ENCODE results near the gene LMO4.

LMO4 gene

DNA sequence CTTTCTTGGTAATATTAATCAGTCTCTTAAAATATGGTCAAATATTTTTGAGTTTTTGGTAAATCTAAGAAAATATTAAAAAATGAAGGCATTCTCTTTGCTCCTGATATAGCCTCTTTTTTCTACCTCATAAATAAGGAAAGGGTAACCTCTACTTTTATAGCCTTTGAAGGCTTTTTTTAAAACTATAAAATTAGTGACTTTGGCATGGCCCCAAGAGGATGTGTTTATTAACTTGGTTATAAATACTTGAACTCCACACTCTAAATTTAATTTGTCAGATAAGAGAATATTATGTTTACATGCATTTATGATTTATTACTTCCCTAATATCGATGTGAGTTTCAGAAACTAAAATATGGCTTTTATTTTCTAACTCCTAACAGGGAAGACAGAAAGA lies 60.3 kb downstream of the LMO4 start:
- TF ChIP-seq, protein P1, sequence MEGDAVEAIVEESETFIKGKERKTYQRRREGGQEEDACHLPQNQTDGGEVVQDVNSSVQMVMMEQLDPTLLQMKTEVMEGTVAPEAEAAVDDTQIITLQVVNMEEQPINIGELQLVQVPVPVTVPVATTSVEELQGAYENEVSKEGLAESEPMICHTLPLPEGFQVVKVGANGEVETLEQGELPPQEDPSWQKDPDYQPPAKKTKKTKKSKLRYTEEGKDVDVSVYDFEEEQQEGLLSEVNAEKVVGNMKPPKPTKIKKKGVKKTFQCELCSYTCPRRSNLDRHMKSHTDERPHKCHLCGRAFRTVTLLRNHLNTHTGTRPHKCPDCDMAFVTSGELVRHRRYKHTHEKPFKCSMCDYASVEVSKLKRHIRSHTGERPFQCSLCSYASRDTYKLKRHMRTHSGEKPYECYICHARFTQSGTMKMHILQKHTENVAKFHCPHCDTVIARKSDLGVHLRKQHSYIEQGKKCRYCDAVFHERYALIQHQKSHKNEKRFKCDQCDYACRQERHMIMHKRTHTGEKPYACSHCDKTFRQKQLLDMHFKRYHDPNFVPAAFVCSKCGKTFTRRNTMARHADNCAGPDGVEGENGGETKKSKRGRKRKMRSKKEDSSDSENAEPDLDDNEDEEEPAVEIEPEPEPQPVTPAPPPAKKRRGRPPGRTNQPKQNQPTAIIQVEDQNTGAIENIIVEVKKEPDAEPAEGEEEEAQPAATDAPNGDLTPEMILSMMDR (IDR thresholded peaks at IDR 0.05; ENCODE audit: insufficient read depth, low read depth, low read length, missing control alignments), result no peak
- H3K4me3 ChIP-seq (ENCODE audit: low read depth, low read length), result no peak overlapping the region
- DNase-seq (ENCODE audit: low read depth), result no peak

DNA sequence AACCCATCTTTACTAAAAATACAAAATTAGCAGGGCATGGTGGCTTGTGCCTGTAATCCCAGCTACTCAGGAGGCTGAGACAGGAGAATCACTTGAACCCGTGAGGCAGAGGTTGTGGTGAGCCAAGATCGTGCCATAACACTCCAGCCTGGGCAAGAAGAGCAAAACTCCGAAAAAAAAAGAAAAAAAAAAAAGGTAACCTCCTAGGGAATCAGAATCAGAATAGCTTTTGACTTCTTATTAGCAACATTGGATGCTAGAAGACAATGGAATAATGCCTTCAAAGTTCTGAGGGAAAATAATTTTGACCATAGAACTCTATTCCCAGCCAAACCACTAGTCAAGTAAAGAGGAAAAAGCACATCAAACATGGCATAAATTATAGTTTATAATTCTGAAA lies 60.9 kb downstream of the LMO4 start:
- no peak overlapping the region for H3K4me3 ChIP-seq (ENCODE audit: low read depth, low read length)
- TF ChIP-seq, protein P1 (IDR thresholded peaks at IDR 0.05; ENCODE audit: insufficient read depth, low read depth, low read length, missing control alignments), result no peak
- no peak for DNase-seq (ENCODE audit: low read depth)

DNA sequence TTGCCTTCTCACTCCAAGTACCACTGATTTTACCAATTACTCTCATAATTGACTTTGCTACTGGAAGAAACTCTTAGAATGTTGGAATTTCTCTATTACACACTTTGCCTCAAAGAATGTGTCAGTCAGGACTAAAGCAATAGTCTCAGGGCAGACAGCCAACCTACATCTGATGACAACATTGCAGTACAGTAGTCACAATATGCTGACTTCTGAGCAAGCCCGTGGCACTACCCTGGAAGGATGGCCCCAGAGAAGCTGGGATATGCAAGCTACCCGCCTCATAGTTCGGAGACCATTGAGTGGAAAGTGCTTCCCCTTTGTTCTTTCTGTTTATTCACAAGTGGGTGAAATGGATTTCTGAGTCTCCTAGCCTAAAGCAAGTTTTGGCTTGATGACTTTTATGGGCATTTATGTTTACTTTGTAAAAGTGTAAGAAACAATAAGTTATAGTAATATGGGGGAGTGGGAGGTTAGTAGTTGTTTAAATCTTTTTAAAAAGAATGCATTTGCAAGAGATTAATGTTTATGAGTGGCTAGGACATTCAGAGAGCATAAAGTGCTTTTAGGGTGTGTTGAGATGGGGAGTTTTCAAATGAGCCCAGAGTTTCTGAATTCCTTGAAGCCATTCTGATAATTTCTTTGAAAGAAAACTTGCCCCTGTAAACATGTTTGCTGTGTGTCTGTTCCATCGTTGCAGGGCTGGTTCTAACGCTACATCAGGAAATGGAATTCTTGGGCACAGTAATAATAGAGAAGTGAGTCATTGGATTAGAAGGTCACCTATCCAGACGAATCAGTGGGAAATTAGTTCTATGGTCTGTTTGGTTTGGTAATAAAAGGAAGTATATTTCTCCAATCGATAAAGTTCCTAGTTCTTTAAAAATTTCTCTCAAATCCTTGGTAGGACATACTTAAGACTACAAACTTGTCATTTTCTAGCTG lies 63.8 kb downstream of the LMO4 start:
- DNase-seq (ENCODE audit: low read depth), result no peak
- TF ChIP-seq, protein P1 (IDR thresholded peaks at IDR 0.05; ENCODE audit: insufficient read depth, low read depth, low read length, missing control alignments), result no peak
- no peak overlapping the region for H3K4me3 ChIP-seq (ENCODE audit: low read depth, low read length)

DNA sequence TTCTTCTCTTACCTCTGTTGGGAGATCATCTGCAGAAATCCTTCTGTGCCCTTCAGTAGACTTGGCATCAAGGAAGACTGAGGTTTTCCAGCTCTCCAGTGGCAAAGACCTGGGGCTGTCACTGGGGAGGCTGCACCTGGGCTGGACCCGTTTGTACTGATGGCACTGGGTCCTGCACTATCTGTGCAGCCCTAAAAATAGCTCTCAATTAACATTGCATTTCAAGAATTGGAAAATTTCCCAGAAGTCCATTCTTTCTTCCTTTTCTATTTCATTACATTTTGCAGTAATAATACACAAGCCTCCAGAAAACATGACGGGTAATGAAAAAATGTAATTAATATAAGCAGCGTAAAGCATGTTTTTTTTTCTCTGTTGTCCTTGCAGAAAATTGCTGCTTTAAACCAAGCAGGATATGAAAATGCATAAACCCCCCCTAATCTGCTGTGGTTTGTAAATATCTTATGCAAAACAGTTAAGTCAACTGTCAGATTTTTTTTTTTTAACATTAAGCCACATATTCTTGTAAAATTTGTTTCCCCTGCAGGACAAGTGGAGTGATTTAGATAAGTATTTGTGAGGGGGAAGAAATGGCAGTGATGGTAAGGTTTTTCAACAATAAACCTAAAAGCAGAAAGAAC lies 64.9 kb downstream of the LMO4 start:
- TF ChIP-seq, protein P1 (IDR thresholded peaks at IDR 0.05; ENCODE audit: insufficient read depth, low read depth, low read length, missing control alignments), result no peak
- no peak overlapping the region for H3K4me3 ChIP-seq (ENCODE audit: low read depth, low read length)
- DNase-seq (ENCODE audit: low read depth), result peak; percentile 11

DNA sequence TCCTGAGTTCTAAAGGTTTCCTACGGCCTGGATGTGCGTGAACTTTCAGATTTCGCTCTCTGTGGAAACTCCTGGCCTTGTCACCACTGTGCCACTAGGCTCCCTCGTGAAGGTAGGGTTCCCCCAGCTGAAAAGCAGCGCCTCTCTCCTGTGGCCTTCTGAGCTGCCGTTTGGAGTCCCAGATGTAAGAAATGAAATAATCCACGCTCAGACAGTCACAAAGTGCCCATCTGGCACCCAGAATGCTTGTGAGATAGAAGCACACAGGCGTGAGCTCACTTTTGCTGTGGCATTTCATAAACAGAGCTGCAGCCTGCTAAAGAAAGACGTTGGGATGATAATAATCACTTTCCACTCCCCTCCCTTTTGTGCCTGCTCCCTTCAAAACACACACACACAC lies 65.8 kb downstream of the LMO4 start:
- TF ChIP-seq, protein P1 (IDR thresholded peaks at IDR 0.05; ENCODE audit: insufficient read depth, low read depth, low read length, missing control alignments), result no peak
- H3K4me3 ChIP-seq (ENCODE audit: low read depth, low read length), result no peak overlapping the region
- DNase-seq (ENCODE audit: low read depth), result no peak

DNA sequence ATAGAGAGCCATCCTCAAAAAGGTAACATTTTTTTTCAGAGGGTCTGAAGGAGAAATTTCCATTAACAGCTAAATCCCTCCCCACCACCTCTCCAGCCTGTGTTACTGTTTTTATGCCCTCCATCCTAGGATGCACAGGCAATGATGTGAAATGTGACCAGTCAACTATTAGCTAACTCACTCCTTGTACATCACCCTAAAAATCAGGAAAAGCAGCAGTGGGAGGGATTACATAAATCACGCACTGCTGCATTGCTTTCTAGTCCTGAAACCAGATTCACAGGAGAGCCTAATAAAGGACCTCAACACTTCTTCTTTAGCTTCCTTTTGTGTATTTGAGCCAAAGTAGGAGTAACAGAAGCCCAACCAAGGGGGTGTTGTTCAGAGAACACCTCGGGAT lies 66.3 kb downstream of the LMO4 start:
- DNase-seq (ENCODE audit: low read depth), result no peak
- H3K4me3 ChIP-seq (ENCODE audit: low read depth, low read length), result no peak overlapping the region
- TF ChIP-seq, protein P1 (IDR thresholded peaks at IDR 0.05; ENCODE audit: insufficient read depth, low read depth, low read length, missing control alignments), result no peak
